Colonic mucosa (tissue), 4 donors: ENCODE results near the gene HOXA13. TPM values are rescaled to one million over a fixed set of nuclear protein-coding genes. Genes with fewer than 3 reads are reported as not detected.

Experiments
- DNase-seq: peaks from one replicate; pipeline ENCODE4 v3.0.0-alpha.2; 2020
- H3K27ac ChIP-seq: fragments of 200-600 bp; one replicate; pipeline ENCODE4 v1.8.0; 2021
- H3K27me3 ChIP-seq: fragments of 200-600 bp; one replicate; pipeline ENCODE4 v1.8.0; 2021
- H3K36me3 ChIP-seq: fragments of 200-600 bp; one replicate; pipeline ENCODE4 v1.8.0; 2021
- H3K4me1 ChIP-seq: fragments of 200-600 bp; one replicate; pipeline ENCODE4 v1.8.0; 2021; ENCODE audit warnings: mild to moderate bottlenecking
- H3K4me3 ChIP-seq: fragments of 200-600 bp; one replicate; pipeline ENCODE4 v1.8.0; 2021
- H3K9ac ChIP-seq, 2 donors: one replicate each; pipeline ENCODE4 v1.7.0; 2013; ENCODE audit warnings: control low read depth in 2 of 2, low read depth in 2 of 2, low read length in 2 of 2
- H3K9me3 ChIP-seq: fragments of 200-600 bp; one replicate; pipeline ENCODE4 v1.8.0; 2021
- CTCF ChIP-seq: fragments of 200-600 bp; IDR thresholded peaks from one replicate; pipeline ENCODE4 v1.8.0; 2022; ENCODE audit warnings: antibody characterized with exemption, mild to moderate bottlenecking
- intact Hi-C: fragments of 100-400 bp; cut with DNase I; formaldehyde crosslinking; loops from one replicate; pipeline ENCODE4 v1.14.1; 2022
- total RNA-seq, 2 donors: library from RNA; stranded (reverse); fragmentation: NEBNext Ultra II Directional in 1 of 2; extraction: Animal tissue kit (Norgen Biotek cat#: 25700) in 1 of 2; gene quantifications; one replicate each; pipeline ENCODE4 v1.2.1, GENCODE V29; 2021
- donor health status: healthy.
- donor health status: DM: no; HTN: no; CAD: no.
- donor health status: DM: no; HTN: no; CAD: no.

The HOXA13 gene
- total RNA-seq, 2 donors from 2014 or later = 22.7 to 33.8 TPM

DNA sequence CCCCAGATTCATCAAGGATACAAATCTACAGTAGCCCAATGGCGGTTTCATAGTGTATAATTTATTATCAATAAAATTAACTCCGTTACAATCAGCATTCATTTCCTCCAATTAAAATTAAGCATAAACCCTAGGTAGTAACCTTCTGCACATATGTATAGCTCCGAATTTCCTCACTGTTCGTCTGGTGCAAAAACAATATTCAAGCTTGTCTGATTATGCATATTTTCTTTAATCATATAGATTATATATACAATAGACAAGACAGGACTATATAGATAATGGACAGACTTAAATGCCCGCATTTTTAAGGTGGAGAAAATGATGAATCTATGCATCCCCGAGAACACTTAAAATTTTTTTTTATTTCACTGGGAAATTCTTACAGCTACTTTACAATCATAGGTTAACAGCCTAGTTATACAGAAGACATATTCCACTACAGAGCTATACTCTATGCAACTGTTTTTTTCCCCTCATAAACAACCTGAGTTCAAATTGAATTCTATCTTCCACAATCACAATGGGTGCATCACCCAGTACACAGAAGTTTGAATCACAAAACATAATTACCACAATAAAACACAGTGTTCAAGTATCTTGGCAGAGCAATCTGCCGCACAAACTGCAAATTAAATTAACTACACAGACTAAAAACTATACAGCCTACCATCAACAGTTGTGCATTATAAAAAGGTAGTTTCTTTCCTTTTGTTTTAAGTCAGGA, 37.2 kb downstream of the HOXA13 start:
- H3K27me3 ChIP-seq = peaks cover 11% of the 10 kb centered on the region
- intact Hi-C loops = loop anchor here (5.0 kb wide), 1 partner anchor 790 kb away; no protein-coding TSS in a partner anchor
- peak overlapping the region in 1 of 2 donors; percentile 98 for H3K9ac ChIP-seq
- peaks cover 5% of the 10 kb centered on the region for H3K4me1 ChIP-seq
- no peaks in the 10 kb centered on the region for H3K36me3 ChIP-seq
- no peaks in the 10 kb centered on the region for H3K9me3 ChIP-seq
- peak overlapping the region; percentile 94 for H3K27ac ChIP-seq
- DNase-seq = no peak
- TF ChIP-seq CTCF = no peak
- peak overlapping the region; percentile 64 for H3K4me3 ChIP-seq

- H3K4me1 ChIP-seq = peaks cover 5% of the 10 kb centered on the region
- no peak for DNase-seq
- peak overlapping the region; percentile 64 for H3K4me3 ChIP-seq
- TF ChIP-seq CTCF = no peak
- intact Hi-C loops = loop anchor here (5.0 kb wide), 1 partner anchor 790 kb away; no protein-coding TSS in a partner anchor
- peaks cover 11% of the 10 kb centered on the region for H3K27me3 ChIP-seq
- peak overlapping the region; percentile 94 for H3K27ac ChIP-seq
- H3K9me3 ChIP-seq = no peaks in the 10 kb centered on the region
- peak overlapping the region; percentile 52 to 98 for H3K9ac ChIP-seq
- no peaks in the 10 kb centered on the region for H3K36me3 ChIP-seq
These were observed 38.0 kb downstream of the HOXA13 start for GRCh38 chr7:27161721-27162560.

GRCh38 chr7:27161214-27161720, 38.6 kb downstream of the HOXA13 start:
- peak; percentile 76 for DNase-seq
- Histone ChIP-seq H3K4me1 (peaks cover 5% of the 10 kb centered on the region), H3K9ac (peak overlapping the region in 1 of 2 donors; percentile 100), H3K27me3 (peaks cover 9% of the 10 kb centered on the region), H3K36me3 (no peaks in the 10 kb centered on the region), H3K4me3 (peak overlapping the region; percentile 64), H3K27ac (peak overlapping the region; percentile 94), H3K9me3 (no peaks in the 10 kb centered on the region)
- TF ChIP-seq CTCF = no peak
- intact Hi-C loops = loop anchor here (5.0 kb wide), 1 partner anchor 789 kb away; no protein-coding TSS in a partner anchor

DNA sequence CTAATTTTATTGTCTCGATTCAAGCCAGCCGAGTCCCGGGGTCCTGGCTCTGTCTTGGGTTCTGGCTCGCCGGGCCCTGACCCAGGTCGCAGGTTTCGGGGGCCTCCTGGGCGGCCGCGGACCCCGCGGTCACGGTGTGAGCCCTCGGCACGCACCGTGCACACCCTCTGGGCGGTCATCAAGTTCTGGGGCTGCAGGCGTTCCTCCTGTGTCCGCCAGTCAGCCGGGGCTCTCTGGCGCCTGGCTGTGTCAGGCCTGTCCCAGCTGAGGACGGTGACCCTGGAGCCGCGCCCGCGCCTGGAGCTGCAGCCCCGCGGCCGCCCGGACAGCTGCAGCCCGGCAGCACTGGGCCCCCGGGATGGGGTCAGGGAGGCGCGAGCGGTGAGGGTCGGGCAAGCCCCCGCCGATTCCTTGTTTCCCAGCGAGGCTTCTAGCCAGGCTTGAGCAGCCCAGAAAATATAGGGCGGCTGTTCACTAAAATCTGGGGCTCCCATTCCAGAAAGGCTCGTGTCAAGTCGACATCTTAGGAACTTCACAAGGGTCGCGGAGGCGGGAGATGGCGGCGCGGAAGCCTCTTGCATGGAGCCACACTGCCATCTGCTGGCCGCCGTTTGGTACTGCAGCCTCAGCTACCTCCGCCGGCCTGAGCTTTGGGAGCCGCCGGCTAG, 39.2 kb downstream of the HOXA13 start:
- H3K36me3 ChIP-seq = no peaks in the 10 kb centered on the region
- intact Hi-C loops = loop anchor here (5.0 kb wide), 1 partner anchor 788 kb away; no protein-coding TSS in a partner anchor
- H3K9ac ChIP-seq = peak overlapping the region; percentile 77 to 100
- H3K4me1 ChIP-seq = peaks cover 5% of the 10 kb centered on the region
- peak; percentile 99 for TF ChIP-seq CTCF
- peak overlapping the region; percentile 94 for H3K27ac ChIP-seq
- no peaks in the 10 kb centered on the region for H3K9me3 ChIP-seq
- peaks cover 4% of the 10 kb centered on the region for H3K27me3 ChIP-seq
- DNase-seq = peak; percentile 91
- peak overlapping the region; percentile 64 for H3K4me3 ChIP-seq

GRCh38 chr7:27160145-27160545, 39.7 kb downstream of the HOXA13 start:
- peaks cover 4% of the 10 kb centered on the region for H3K27me3 ChIP-seq
- no peak for DNase-seq
- no peak for TF ChIP-seq CTCF
- peak overlapping the region; percentile 94 for H3K27ac ChIP-seq
- peak overlapping the region; percentile 64 for H3K4me3 ChIP-seq
- peak overlapping the region; percentile 77 to 100 for H3K9ac ChIP-seq
- H3K36me3 ChIP-seq = no peaks in the 10 kb centered on the region
- intact Hi-C loops = loop anchor here (5.0 kb wide), 1 partner anchor 788 kb away; no protein-coding TSS in a partner anchor
- H3K9me3 ChIP-seq = no peaks in the 10 kb centered on the region
- H3K4me1 ChIP-seq = peaks cover 8% of the 10 kb centered on the region
